Measurements from ENCODE around the gene SNRPB. TPM values are rescaled to one million over a fixed set of nuclear protein-coding genes. Genes with fewer than 3 reads are reported as not detected.

The SNRPB gene
- total RNA-seq, 1 donor from 2014 or later, result 568 TPM

- H3K9me3 Mint-ChIP-seq, result no peaks in the 10 kb centered on the region
- peaks cover 89% of the 10 kb centered on the region for H3K36me3 Mint-ChIP-seq (ENCODE audit: low read depth)
- H3K4me3 Mint-ChIP-seq, result no peak overlapping the region
- no peak for DNase-seq
- no peaks in the 10 kb centered on the region for H3K27me3 Mint-ChIP-seq
- H3K4me1 Mint-ChIP-seq, result peaks cover 42% of the 10 kb centered on the region
- intact Hi-C loops (cut with micrococcal nuclease), result no loop called here
- H3K27ac Mint-ChIP-seq, result no peak overlapping the region
These were observed 6.8 kb downstream of the SNRPB start for GRCh38 chr20:2463616-2464365.

- Mint-ChIP-seq H3K27me3 (no peaks in the 10 kb centered on the region), H3K27ac (no peak overlapping the region), H3K4me1 (peaks cover 29% of the 10 kb centered on the region), H3K36me3 (ENCODE audit: low read depth) (peaks cover 84% of the 10 kb centered on the region), H3K4me3 (no peak overlapping the region), H3K9me3 (no peaks in the 10 kb centered on the region)
- no peak for DNase-seq
- intact Hi-C loops (cut with micrococcal nuclease), result no loop called here
These were observed 8.1 kb downstream of the SNRPB start for GRCh38 chr20:2462484-2462883.

GRCh38 chr20:2460752-2461424 is 9.7 kb downstream of the SNRPB start:
- peaks cover 73% of the 10 kb centered on the region for H3K36me3 Mint-ChIP-seq (ENCODE audit: low read depth)
- no peaks in the 10 kb centered on the region for H3K27me3 Mint-ChIP-seq
- H3K9me3 Mint-ChIP-seq, result no peaks in the 10 kb centered on the region
- peaks cover 25% of the 10 kb centered on the region for H3K4me1 Mint-ChIP-seq
- intact Hi-C loops (cut with micrococcal nuclease), result no loop called here
- H3K4me3 Mint-ChIP-seq, result no peak overlapping the region
- H3K27ac Mint-ChIP-seq, result peak overlapping the region; percentile 27
- no peak for DNase-seq

- Mint-ChIP-seq H3K4me1 (peaks cover 26% of the 10 kb centered on the region), H3K27ac (peak overlapping the region; percentile 27), H3K9me3 (no peaks in the 10 kb centered on the region), H3K27me3 (no peaks in the 10 kb centered on the region), H3K36me3 (ENCODE audit: low read depth) (peaks cover 66% of the 10 kb centered on the region), H3K4me3 (no peak overlapping the region)
- intact Hi-C loops (cut with micrococcal nuclease), result loop anchor here (5.0 kb wide), 1 partner anchor 192 kb away; the partner anchor contains the start of gene NOP56
- no peak for DNase-seq
These were observed 10.4 kb downstream of the SNRPB start for GRCh38 chr20:2459981-2460751.

- no peaks in the 10 kb centered on the region for H3K27me3 Mint-ChIP-seq
- peaks cover 25% of the 10 kb centered on the region for H3K4me1 Mint-ChIP-seq
- no peaks in the 10 kb centered on the region for H3K9me3 Mint-ChIP-seq
- no peak overlapping the region for H3K4me3 Mint-ChIP-seq
- DNase-seq, result no peak
- peaks cover 55% of the 10 kb centered on the region for H3K36me3 Mint-ChIP-seq (ENCODE audit: low read depth)
- H3K27ac Mint-ChIP-seq, result no peak overlapping the region
- intact Hi-C loops (cut with micrococcal nuclease), result loop anchor here (5.0 kb wide), 1 partner anchor 193 kb away; the partner anchor contains the start of gene NOP56
These were observed 11.6 kb downstream of the SNRPB start for GRCh38 chr20:2458919-2459499.

- no peak overlapping the region for H3K4me3 Mint-ChIP-seq
- H3K27ac Mint-ChIP-seq, result peak overlapping the region; percentile 30
- H3K27me3 Mint-ChIP-seq, result peaks cover 2% of the 10 kb centered on the region
- intact Hi-C loops (cut with micrococcal nuclease), result loop anchor here (5.0 kb wide), 1 partner anchor 196 kb away; the partner anchor contains the start of gene NOP56
- peaks cover 18% of the 10 kb centered on the region for H3K4me1 Mint-ChIP-seq
- DNase-seq, result no peak
- peaks cover 27% of the 10 kb centered on the region for H3K36me3 Mint-ChIP-seq (ENCODE audit: low read depth)
- H3K9me3 Mint-ChIP-seq, result no peaks in the 10 kb centered on the region
These were observed 14.7 kb downstream of the SNRPB start for GRCh38 chr20:2455771-2456497.

GRCh38 chr20:2453792-2454191 is 16.8 kb downstream of the SNRPB start:
- peaks cover 23% of the 10 kb centered on the region for H3K4me1 Mint-ChIP-seq
- no peak overlapping the region for H3K27ac Mint-ChIP-seq
- peaks cover 8% of the 10 kb centered on the region for H3K36me3 Mint-ChIP-seq (ENCODE audit: low read depth)
- DNase-seq, result no peak
- intact Hi-C loops (cut with micrococcal nuclease), result loop anchor here (5.0 kb wide), 2 partner anchors 246 to 486 kb away; no protein-coding TSS in a partner anchor
- H3K27me3 Mint-ChIP-seq, result peaks cover 5% of the 10 kb centered on the region
- no peaks in the 10 kb centered on the region for H3K9me3 Mint-ChIP-seq
- no peak overlapping the region for H3K4me3 Mint-ChIP-seq

GRCh38 chr20:2451939-2452732 is 18.5 kb downstream of the SNRPB start:
- H3K9me3 Mint-ChIP-seq, result no peaks in the 10 kb centered on the region
- intact Hi-C loops (cut with micrococcal nuclease), result loop anchor here (1.0 to 5.0 kb wide), 3 partner anchors 65 to 485 kb away; no protein-coding TSS in a partner anchor

GRCh38 chr20:2451422-2451821 is 19.2 kb downstream of the SNRPB start:
- intact Hi-C loops (cut with micrococcal nuclease), result loop anchor here (1.0 to 5.0 kb wide), 3 partner anchors 64 to 484 kb away; no protein-coding TSS in a partner anchor
- DNase-seq, result no peak
- H3K4me1 Mint-ChIP-seq, result peaks cover 23% of the 10 kb centered on the region
- H3K27ac Mint-ChIP-seq, result no peak overlapping the region
- no peaks in the 10 kb centered on the region for H3K9me3 Mint-ChIP-seq
- H3K4me3 Mint-ChIP-seq, result no peak overlapping the region
- no peaks in the 10 kb centered on the region for H3K36me3 Mint-ChIP-seq (ENCODE audit: low read depth)
- peaks cover 6% of the 10 kb centered on the region for H3K27me3 Mint-ChIP-seq

More at GRCh38 chr20:2451939-2452732, 18.5 kb downstream of the SNRPB start:
- DNase-seq, result peak; percentile 90
- no peak overlapping the region for H3K27ac Mint-ChIP-seq
- H3K27me3 Mint-ChIP-seq, result peaks cover 6% of the 10 kb centered on the region
- peaks cover 23% of the 10 kb centered on the region for H3K4me1 Mint-ChIP-seq
- H3K36me3 Mint-ChIP-seq (ENCODE audit: low read depth), result peaks cover 2% of the 10 kb centered on the region
- no peak overlapping the region for H3K4me3 Mint-ChIP-seq

- no peak for DNase-seq
- peaks cover 8% of the 10 kb centered on the region for H3K27me3 Mint-ChIP-seq
- peaks cover 16% of the 10 kb centered on the region for H3K4me1 Mint-ChIP-seq
- H3K9me3 Mint-ChIP-seq, result no peaks in the 10 kb centered on the region
- no peak overlapping the region for H3K4me3 Mint-ChIP-seq
- no peaks in the 10 kb centered on the region for H3K36me3 Mint-ChIP-seq (ENCODE audit: low read depth)
- H3K27ac Mint-ChIP-seq, result peak overlapping the region; percentile 5
- intact Hi-C loops (cut with micrococcal nuclease), result no loop called here
These were observed 21.2 kb downstream of the SNRPB start for GRCh38 chr20:2449386-2449785.

- Mint-ChIP-seq H3K27me3 (peaks cover 8% of the 10 kb centered on the region), H3K36me3 (ENCODE audit: low read depth) (no peaks in the 10 kb centered on the region), H3K9me3 (no peaks in the 10 kb centered on the region), H3K27ac (no peak overlapping the region), H3K4me1 (peaks cover 13% of the 10 kb centered on the region), H3K4me3 (no peak overlapping the region)
- DNase-seq, result no peak
- intact Hi-C loops (cut with micrococcal nuclease), result no loop called here
These were observed 23.7 kb downstream of the SNRPB start for GRCh38 chr20:2446845-2447244.

GRCh38 chr20:2431185-2431584 is 39.4 kb downstream of the SNRPB start:
- no peaks in the 10 kb centered on the region for H3K4me1 Mint-ChIP-seq
- intact Hi-C loops (cut with micrococcal nuclease), result no loop called here
- H3K36me3 Mint-ChIP-seq (ENCODE audit: low read depth), result no peaks in the 10 kb centered on the region
- no peak overlapping the region for H3K4me3 Mint-ChIP-seq
- no peak overlapping the region for H3K27ac Mint-ChIP-seq
- H3K9me3 Mint-ChIP-seq, result no peaks in the 10 kb centered on the region
- H3K27me3 Mint-ChIP-seq, result peaks cover 15% of the 10 kb centered on the region
- DNase-seq, result no peak

Data from activated CD4-positive, alpha-beta T cell treated with anti-CD3 and anti-CD28 coated beads, Interleukin-2, amount 10 ng/mL, durations not matched to agents 24 days and 14 days (primary cell).